Mesenchymal stem cell (in vitro differentiated cells and primary cell): ENCODE data around the gene MEI1.

Experiments used
- DNase-seq: peaks from one replicate; pipeline ENCODE4 v3.0.0-alpha.2; 2013
- H2AFZ ChIP-seq: one replicate; pipeline ENCODE4 v1.6.1; 2013; ENCODE audit warnings: low read depth, mild to moderate bottlenecking, control low read depth, inconsistent platforms, low read length, moderate library complexity
- H2AK5ac ChIP-seq: 2 replicates; pipeline ENCODE4 v1.6.1; 2013; ENCODE audit warnings: low read length, moderate library complexity, mild to moderate bottlenecking, inconsistent platforms; ENCODE audit not compliant: severe bottlenecking
- H2BK120ac ChIP-seq: one replicate; pipeline ENCODE4 v1.6.1; 2013; ENCODE audit warnings: low read depth, mild to moderate bottlenecking, inconsistent platforms, low read length, moderate library complexity
- H2BK12ac ChIP-seq, 2 experiments: one replicate each; pipeline ENCODE4 v1.6.1; 2013; ENCODE audit warnings: inconsistent platforms in 2 of 2, low read length in 2 of 2, mild to moderate bottlenecking in 2 of 2, moderate library complexity in 2 of 2, control low read depth in 1 of 2
- H2BK15ac ChIP-seq: one replicate; pipeline ENCODE4 v1.6.1; 2013; ENCODE audit warnings: mild to moderate bottlenecking, low read depth, inconsistent platforms; ENCODE audit not compliant: poor library complexity, severe bottlenecking
- H2BK5ac ChIP-seq: 2 replicates; pipeline ENCODE4 v1.6.1; 2013; ENCODE audit warnings: low read depth, mild to moderate bottlenecking, low read length, control low read depth, inconsistent platforms; ENCODE audit not compliant: poor library complexity, severe bottlenecking
- H3K14ac ChIP-seq, 2 experiments: one replicate each; pipeline ENCODE4 v1.6.1; 2013; ENCODE audit warnings: inconsistent platforms in 2 of 2, low read length in 2 of 2, control low read depth in 1 of 2, mild to moderate bottlenecking in 1 of 2, moderate library complexity in 1 of 2
- H3K18ac ChIP-seq, 2 experiments: one replicate each; pipeline ENCODE4 v1.6.1; 2013; ENCODE audit warnings: inconsistent platforms in 2 of 2, low read length in 2 of 2, control low read depth in 1 of 2, low read depth in 1 of 2, mild to moderate bottlenecking in 1 of 2
- H3K23ac ChIP-seq, 2 experiments: one replicate each; pipeline ENCODE4 v1.6.1; 2013; ENCODE audit warnings: inconsistent platforms in 2 of 2, low read length in 2 of 2, mild to moderate bottlenecking in 2 of 2, moderate library complexity in 2 of 2, control low read depth in 1 of 2
- H3K27ac ChIP-seq: 2 replicates; pipeline ENCODE4 v1.5.1; 2013; ENCODE audit warnings: mild to moderate bottlenecking, moderate library complexity, low read length, control low read depth, inconsistent platforms; ENCODE audit not compliant: poor library complexity, severe bottlenecking
- H3K27me3 ChIP-seq, 2 experiments: 2 replicates each; pipeline versions ENCODE4 v1.6.1 to v1.7.0; 2013; ENCODE audit warnings: low read length in 2 of 2, mild to moderate bottlenecking in 2 of 2, moderate library complexity in 2 of 2, control low read depth in 1 of 2, inconsistent platforms in 1 of 2; ENCODE audit not compliant: control insufficient read depth in 1 of 2, insufficient read depth in 1 of 2
- H3K36me3 ChIP-seq, 2 experiments: 2 replicates each; pipeline versions ENCODE4 v1.6.1 to v1.7.0; 2013; ENCODE audit warnings: low read length in 2 of 2, control low read depth in 1 of 2, inconsistent platforms in 1 of 2, low read depth in 1 of 2, mild to moderate bottlenecking in 1 of 2; ENCODE audit not compliant: insufficient read depth in 2 of 2, control insufficient read depth in 1 of 2
- H3K4ac ChIP-seq, 2 experiments: one replicate each; pipeline ENCODE4 v1.6.1; 2013; ENCODE audit warnings: inconsistent platforms in 2 of 2, low read length in 2 of 2, mild to moderate bottlenecking in 2 of 2, moderate library complexity in 2 of 2, control low read depth in 1 of 2, low read depth in 1 of 2
- H3K4me1 ChIP-seq: 2 replicates; pipeline ENCODE4 v1.6.1; 2013; ENCODE audit warnings: low read depth, low read length, control low read depth; ENCODE audit not compliant: control insufficient read depth, insufficient read depth
- H3K4me2 ChIP-seq: 2 replicates; pipeline ENCODE4 v1.6.1; 2013; ENCODE audit warnings: low read length, mild to moderate bottlenecking, inconsistent platforms; ENCODE audit not compliant: poor library complexity, severe bottlenecking
- H3K4me3 ChIP-seq, 2 experiments: 2 replicates each; pipeline versions ENCODE4 v1.5.1 to v1.7.0; 2013; ENCODE audit warnings: low read length in 2 of 2, mild to moderate bottlenecking in 2 of 2, control low read depth in 1 of 2, low read depth in 1 of 2; ENCODE audit not compliant: insufficient read depth in 1 of 2
- H3K79me1 ChIP-seq: replicated peaks from 2 replicates; pipeline ENCODE4 v1.6.1; 2013; ENCODE audit warnings: mild to moderate bottlenecking, control low read depth, low read length, inconsistent platforms; ENCODE audit not compliant: poor library complexity, severe bottlenecking
- H3K9ac ChIP-seq: 2 replicates; pipeline ENCODE4 v1.7.0; 2013; ENCODE audit warnings: mild to moderate bottlenecking, low read length, moderate library complexity
- H3K9me3 ChIP-seq: 2 replicates; pipeline ENCODE4 v1.7.0; 2013; ENCODE audit warnings: mild to moderate bottlenecking, low read length; ENCODE audit not compliant: control insufficient read depth
- H4K8ac ChIP-seq: one replicate; pipeline ENCODE4 v1.6.1; 2013; ENCODE audit warnings: inconsistent platforms, mild to moderate bottlenecking, low read length, moderate library complexity
- H4K91ac ChIP-seq: one replicate; pipeline ENCODE4 v1.6.1; 2013; ENCODE audit warnings: mild to moderate bottlenecking, low read length, inconsistent platforms
- WGBS: methylation state at CpG from one replicate; pipeline ENCODE4 v1.1.7; 2013; ENCODE audit warnings: mixed read lengths; 5-methylcytosine and 5-hydroxymethylcytosine counted together

MEI1 gene

DNA sequence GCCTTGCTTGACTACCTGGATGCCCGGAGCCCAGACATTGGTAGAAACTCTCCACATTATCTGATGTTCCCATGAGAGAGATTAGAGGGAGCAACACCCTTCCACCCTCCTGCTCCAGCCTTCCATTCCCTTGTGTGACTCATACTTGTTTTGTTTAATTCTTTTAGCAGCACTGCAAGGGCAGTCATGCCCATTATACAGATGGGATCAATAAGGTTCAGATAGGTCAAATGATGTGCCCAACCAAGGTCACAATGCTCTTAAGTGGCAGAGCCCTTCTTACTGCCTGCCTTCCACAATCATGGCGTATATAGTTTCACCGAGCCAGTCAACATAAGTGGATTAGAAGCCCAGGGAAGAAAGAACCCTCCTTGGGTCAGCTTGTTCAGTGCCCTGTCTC lies 94.6 kb downstream of the MEI1 start:
- H4K8ac ChIP-seq: no peak overlapping the region
- H2AK5ac ChIP-seq: no peak overlapping the region
- no peak overlapping the region for H2BK15ac ChIP-seq
- no peak overlapping the region for H4K91ac ChIP-seq
- no peaks in the 10 kb centered on the region for H3K9me3 ChIP-seq
- H2BK12ac ChIP-seq: no peak overlapping the region
- no peak overlapping the region for H3K9ac ChIP-seq
- no peak overlapping the region for H3K4me3 ChIP-seq
- no peaks in the 10 kb centered on the region for H3K79me1 ChIP-seq
- H3K27me3 ChIP-seq: no peaks in the 10 kb centered on the region
- no peak overlapping the region for H2BK5ac ChIP-seq
- no peak overlapping the region for H3K18ac ChIP-seq
- no peak overlapping the region for H3K4ac ChIP-seq
- H3K14ac ChIP-seq: no peak overlapping the region
- H2BK120ac ChIP-seq: no peak overlapping the region
- WGBS: 92% methylated on average over 3 of the region's 3 CpGs
- no peaks in the 10 kb centered on the region for H3K36me3 ChIP-seq
- no peak for DNase-seq
- H2AFZ ChIP-seq: no peak overlapping the region
- H3K4me1 ChIP-seq: no peaks in the 10 kb centered on the region
- no peak overlapping the region for H3K27ac ChIP-seq
- H3K23ac ChIP-seq: no peak overlapping the region
- no peak overlapping the region for H3K4me2 ChIP-seq

DNA sequence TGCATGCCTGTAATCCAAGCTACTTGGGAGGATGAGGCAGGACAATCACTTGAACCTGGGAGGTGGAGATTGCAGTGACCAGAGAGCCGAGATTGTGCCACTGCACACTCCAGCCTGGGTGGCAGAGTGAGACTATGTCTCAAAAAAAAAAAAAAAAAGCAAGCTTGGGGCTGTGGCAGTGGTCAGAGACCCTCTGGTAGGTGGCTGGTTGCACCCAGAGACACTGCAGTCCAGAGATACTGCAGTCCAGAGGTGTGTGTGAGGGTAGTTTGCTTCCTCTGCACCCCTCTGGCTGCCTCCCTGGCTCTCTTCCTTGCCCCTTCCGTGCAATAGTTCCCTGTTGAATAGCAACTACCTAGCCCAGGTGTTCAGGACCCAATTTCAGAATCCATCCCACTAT lies 99.4 kb downstream of the MEI1 start:
- Histone ChIP-seq H3K4me1 (peaks cover 7% of the 10 kb centered on the region), H3K18ac (no peak overlapping the region), H3K9me3 (no peaks in the 10 kb centered on the region), H3K79me1 (peaks cover 4% of the 10 kb centered on the region), H2AK5ac (peak overlapping the region; percentile 8), H2BK5ac (no peak overlapping the region), H2BK12ac (no peak overlapping the region), H3K23ac (no peak overlapping the region), H3K27me3 (no peaks in the 10 kb centered on the region), H3K27ac (no peak overlapping the region), H4K91ac (no peak overlapping the region), H2AFZ (no peak overlapping the region), H3K4me3 (no peak overlapping the region), H3K4me2 (no peak overlapping the region), H2BK120ac (no peak overlapping the region), H3K14ac (no peak overlapping the region), H3K9ac (no peak overlapping the region), H2BK15ac (no peak overlapping the region), H3K36me3 (no peaks in the 10 kb centered on the region), H3K4ac (no peak overlapping the region), H4K8ac (no peak overlapping the region)
- WGBS: 94% methylated on average over 2 of the region's 2 CpGs
- DNase-seq: no peak

DNA sequence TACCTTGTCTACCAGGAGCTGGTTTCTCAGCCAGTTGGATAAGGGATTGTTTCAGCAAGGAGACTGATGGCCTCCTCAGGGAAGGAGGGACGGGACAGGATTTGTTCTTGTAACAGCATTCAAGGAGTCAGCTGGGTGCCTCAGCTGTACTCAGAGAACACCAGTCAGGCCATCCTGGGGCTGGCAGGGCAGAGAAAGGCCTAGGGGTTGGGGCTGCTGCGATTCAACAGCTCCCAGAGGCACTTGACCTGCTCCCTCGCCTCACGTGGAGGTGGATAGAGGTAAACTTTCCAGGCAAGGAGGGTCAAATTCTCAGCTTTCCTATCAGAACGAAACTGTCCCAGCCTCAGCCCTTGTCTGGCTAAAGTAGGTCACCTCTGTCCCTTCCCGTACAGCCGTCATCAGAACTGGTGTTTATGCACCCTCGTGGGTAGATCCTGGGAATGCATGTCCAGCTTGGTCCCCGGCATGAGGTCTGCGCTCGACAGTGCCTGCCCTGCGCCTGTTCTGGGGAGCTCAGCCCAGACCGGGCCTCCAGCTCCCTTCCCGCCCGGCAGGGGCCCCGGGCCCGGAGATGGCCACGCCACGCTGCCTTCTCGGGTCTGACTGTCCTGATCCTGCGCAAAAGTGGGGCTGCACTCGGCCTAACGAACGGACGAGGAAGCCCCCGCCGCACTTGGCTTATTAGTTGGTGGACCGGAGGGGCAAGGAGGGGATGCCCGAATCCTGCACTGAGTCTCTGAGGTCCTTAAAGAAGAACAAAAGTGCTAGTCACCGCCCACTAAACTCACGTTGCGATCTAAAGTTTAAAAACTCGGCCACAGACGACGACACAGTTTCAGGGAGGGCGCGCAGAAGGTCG lies 100.4 kb downstream of the MEI1 start:
- no peak overlapping the region for H3K23ac ChIP-seq
- H3K4ac ChIP-seq: peak overlapping the region; percentile 68 to 86
- no peak overlapping the region for H2BK15ac ChIP-seq
- no peaks in the 10 kb centered on the region for H3K9me3 ChIP-seq
- H3K27me3 ChIP-seq: no peaks in the 10 kb centered on the region
- H4K8ac ChIP-seq: peak overlapping the region; percentile 99
- peak overlapping the region; percentile 21 for H3K27ac ChIP-seq
- H2BK12ac ChIP-seq: peak overlapping the region; percentile 2 to 12
- peaks cover 7% of the 10 kb centered on the region for H3K4me1 ChIP-seq
- 67% methylated on average over 38 of the region's 38 CpGs for WGBS
- H3K4me2 ChIP-seq: peak overlapping the region; percentile 54
- peak overlapping the region; percentile 78 to 96 for H3K4me3 ChIP-seq
- peak overlapping the region; percentile 12 for H2BK120ac ChIP-seq
- H3K79me1 ChIP-seq: peaks cover 5% of the 10 kb centered on the region
- no peak overlapping the region for H3K14ac ChIP-seq
- H3K9ac ChIP-seq: peak overlapping the region; percentile 93
- H2AK5ac ChIP-seq: peak overlapping the region; percentile 28
- peak overlapping the region; percentile 89 for H4K91ac ChIP-seq
- H3K36me3 ChIP-seq: no peaks in the 10 kb centered on the region
- H2BK5ac ChIP-seq: no peak overlapping the region
- DNase-seq: no peak
- no peak overlapping the region for H2AFZ ChIP-seq
- H3K18ac ChIP-seq: peak overlapping the region; percentile 63 to 89

DNA sequence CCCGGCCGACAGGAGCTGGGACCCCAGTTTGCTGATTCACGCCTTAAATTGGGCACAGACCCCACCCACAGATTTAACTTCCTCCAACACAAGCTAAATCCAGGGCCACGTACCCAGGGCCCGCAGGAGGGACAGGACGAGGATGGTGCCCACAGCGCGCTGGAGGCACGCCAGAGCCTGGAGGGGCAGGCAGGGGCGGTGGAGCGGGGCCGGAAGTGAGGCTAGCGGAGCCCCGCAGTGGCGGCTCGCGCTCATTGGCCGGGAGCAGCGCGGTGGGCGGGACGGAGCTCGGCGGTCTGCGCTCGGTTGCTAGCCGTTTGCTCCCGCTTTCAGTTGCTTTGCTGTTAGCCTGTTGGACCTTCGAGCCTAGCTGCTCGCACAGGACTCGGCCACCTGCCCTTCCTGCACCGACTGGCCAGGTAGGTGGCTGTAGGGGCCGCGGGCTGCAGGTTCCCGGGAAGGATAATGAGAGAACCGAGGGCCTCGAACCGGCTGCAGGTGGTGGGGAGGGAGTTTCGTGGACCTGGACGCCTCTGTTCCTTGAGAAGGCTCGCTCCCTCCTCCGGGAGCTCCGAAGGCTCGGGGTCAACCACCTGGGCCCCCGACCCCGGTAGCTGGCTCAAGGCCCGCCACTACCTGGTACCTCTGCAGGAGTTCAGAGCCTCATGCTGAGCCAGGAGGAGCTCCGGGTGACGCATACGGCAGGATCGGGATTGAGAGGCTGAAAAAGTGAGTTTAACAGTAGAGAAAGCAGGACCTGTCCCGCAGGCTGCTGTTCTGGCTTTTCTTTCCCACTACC lies 101.2 kb downstream of the MEI1 start, which contains the start of gene CCDC134:
CCDC134 (plus strand) TSS at position 332 of the 799 bp plus-strand sequence. CDS start 8,212 bp downstream, outside the sequence.
- Histone ChIP-seq H3K4me1 (peaks cover 7% of the 10 kb centered on the region), H3K18ac (peak within 1 kb of the TSS; percentile 63 to 89), H3K14ac (no peak within 1 kb of the TSS), H2BK15ac (peak within 1 kb of the TSS; percentile 75), H3K27me3 (no peaks in the 10 kb centered on the region), H4K91ac (peak within 1 kb of the TSS; percentile 89), H3K23ac (no peak within 1 kb of the TSS), H3K9ac (peak within 1 kb of the TSS; percentile 93), H2AK5ac (peak within 1 kb of the TSS; percentile 28), H3K4me2 (peak within 1 kb of the TSS; percentile 55), H3K4me3 (peak within 1 kb of the TSS; percentile 78 to 96), H2BK5ac (no peak within 1 kb of the TSS), H3K27ac (peak within 1 kb of the TSS; percentile 73), H4K8ac (peak within 1 kb of the TSS; percentile 99), H3K9me3 (no peaks in the 10 kb centered on the region), H3K4ac (peak within 1 kb of the TSS; percentile 68 to 86), H3K79me1 (peaks cover 11% of the 10 kb centered on the region), H2BK120ac (peak within 1 kb of the TSS; percentile 12), H3K36me3 (no peaks in the 10 kb centered on the region), H2BK12ac (peak within 1 kb of the TSS; percentile 2 to 60), H2AFZ (peak within 1 kb of the TSS; percentile 68)
- 1% methylated on average over 52 of the region's 52 CpGs for WGBS
- DNase-seq: peak; percentile 82
